ENCODE data around the gene COMMD9.

The COMMD9 gene

DNA sequence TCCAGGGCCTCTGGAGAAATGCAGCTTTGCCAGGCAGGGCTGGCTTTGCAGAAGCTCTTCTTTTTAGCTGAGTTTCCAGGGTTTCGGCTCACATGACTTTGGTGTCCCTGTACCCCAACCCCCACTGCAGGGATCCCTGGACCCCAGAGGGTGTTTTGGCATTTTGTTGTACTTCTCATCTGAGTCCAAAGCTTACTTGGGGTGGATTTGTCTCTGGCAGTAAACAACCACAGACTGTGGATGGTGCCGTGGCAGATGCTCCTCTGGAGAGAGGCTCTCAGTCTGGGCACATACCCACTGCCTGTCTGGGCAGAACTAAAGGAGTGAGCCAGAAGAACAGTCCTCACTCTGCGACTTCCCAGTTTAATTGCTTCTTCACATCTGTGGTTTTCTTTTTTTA is 49.6 kb downstream of the COMMD9 start:
- no peak overlapping the region for H3K27ac ChIP-seq
- TF ChIP-seq CTCF (conservative IDR thresholded peaks at IDR 0.05) = no peak

DNA sequence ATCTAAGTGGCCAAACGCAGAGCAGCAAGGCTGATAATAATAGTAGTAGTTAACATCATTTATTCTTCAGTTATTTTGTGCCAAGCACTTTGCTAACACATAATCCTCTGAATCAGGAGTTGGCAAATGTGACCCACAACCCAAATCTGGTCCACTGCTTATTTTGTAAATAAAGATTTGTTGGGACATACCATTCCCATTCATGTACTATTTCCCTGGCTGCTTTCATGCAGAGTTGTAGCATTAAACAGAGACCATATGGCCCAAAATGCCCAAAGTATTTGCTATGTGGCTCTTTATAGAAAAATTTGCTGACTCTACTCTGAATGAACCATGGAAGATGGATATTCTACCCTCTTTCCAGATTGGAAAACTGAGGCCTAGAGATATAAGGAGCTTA is 50.3 kb downstream of the COMMD9 start:
- no peak for TF ChIP-seq ZFX (IDR thresholded peaks at IDR 0.05)
- TF ChIP-seq CTCF (conservative IDR thresholded peaks at IDR 0.05) = no peak
- no peak overlapping the region for H3K27ac ChIP-seq

GRCh38 chr11:36238036-36238631 is 51.1 kb downstream of the COMMD9 start:
- no peak overlapping the region for H3K27ac ChIP-seq
- TF ChIP-seq CTCF (conservative IDR thresholded peaks at IDR 0.05) = no peak
- TF ChIP-seq ZFX (IDR thresholded peaks at IDR 0.05) = no peak

DNA sequence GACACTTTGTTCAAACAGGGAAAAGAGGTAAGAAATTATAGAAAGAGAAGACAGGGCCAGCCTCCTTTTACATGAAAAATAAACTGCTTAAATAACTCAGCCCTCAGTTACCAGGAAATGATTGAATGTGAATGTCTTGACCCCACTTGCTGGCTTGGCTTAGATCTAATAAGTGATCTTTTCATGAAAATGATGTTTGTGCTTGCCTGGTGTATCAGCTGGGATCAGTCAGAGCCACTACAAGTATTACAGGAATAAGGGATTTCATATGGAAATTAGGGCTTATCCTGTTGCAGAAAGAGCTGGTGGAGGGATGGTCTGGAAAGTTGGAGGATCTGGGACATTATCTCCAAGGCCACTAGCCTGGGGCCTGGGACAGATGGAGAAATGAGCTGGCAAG is 51.8 kb downstream of the COMMD9 start:
- no peak for TF ChIP-seq CTCF (conservative IDR thresholded peaks at IDR 0.05)
- no peak for TF ChIP-seq ZFX (IDR thresholded peaks at IDR 0.05)
- no peak overlapping the region for H3K27ac ChIP-seq

DNA sequence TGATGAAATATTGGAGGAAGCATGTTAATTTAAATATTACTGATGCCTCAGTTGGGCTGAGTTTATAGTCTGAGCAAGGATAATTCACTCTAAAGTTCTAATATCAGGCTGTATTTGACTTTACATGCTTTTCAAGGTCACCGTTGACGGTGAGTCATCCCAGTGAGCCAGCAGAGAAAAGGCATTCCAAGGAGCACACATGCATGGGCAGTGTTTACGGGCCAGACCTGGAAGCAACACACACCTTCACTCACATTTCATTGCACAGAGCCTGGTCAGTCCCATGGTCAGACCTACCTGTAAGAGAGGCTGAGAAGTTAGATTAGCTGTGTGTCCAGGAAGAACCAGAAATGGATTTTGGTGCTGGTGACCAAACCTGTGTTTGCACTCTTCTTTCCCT is 53.5 kb downstream of the COMMD9 start:
- H3K27ac ChIP-seq = no peak overlapping the region
- TF ChIP-seq CTCF (conservative IDR thresholded peaks at IDR 0.05) = no peak
- TF ChIP-seq ZFX (IDR thresholded peaks at IDR 0.05) = no peak

DNA sequence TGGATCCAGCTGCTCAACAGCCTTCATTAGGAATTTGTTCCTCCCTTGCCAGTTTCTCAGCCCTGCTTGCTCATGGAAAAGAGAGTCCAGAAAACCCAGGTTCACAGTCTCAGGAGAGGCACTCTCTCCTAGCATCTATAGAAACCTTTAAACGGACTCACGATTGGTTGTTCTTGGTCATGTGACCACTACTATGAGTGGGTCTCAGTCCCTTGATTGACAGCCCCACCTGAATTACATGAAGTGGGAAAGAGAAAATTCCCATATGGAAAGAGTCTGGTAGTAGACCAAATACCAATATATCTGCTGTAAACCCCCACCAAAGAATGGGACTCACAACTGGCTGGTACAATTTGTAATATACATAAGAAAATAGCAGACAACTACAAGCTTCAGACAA is 54.4 kb downstream of the COMMD9 start:
- no peak overlapping the region for H3K27ac ChIP-seq
- TF ChIP-seq ZFX (IDR thresholded peaks at IDR 0.05) (no peak), CTCF (conservative IDR thresholded peaks at IDR 0.05) (no peak)

DNA sequence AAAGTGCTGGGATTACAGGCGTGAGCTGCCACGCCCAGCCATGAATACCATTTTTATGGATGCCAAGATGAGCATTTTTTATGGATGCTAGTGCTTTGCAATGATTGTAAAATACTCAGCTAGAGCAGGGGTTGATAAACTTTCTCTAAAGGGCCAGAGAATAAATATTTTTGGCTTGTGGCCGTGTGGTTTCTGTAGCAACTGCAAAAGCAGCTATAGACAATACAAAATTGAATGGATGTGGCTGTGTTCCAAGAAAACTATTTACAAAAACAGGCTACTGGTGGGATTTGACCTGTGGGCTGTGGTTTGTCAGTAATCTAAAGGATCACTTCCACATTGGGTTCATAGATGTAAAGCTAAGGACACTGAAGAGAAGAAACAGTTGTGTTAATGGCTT is 56.0 kb downstream of the COMMD9 start:
- no peak overlapping the region for H3K27ac ChIP-seq
- TF ChIP-seq ZFX (IDR thresholded peaks at IDR 0.05) = no peak
- no peak for TF ChIP-seq CTCF (conservative IDR thresholded peaks at IDR 0.05)
